Tibial nerve (tissue), 4 donors: ENCODE measurements around the gene CIROP. TPM values are rescaled to one million over a fixed set of nuclear protein-coding genes. Genes with fewer than 3 reads are reported as not detected.

Source experiments
- DNase-seq, 2 donors: peaks; one replicate each; pipeline ENCODE4 v3.0.0-alpha.2; 2019; ENCODE audit warnings: low spot score in 2 of 2
- H3K27ac ChIP-seq, 4 donors: fragments of 200-600 bp; sonication (generic) in 3 of 4; one replicate each; pipeline ENCODE4 v1.5.1; 2017 to 2019; ENCODE audit warnings: mild to moderate bottlenecking in 1 of 4
- H3K27me3 ChIP-seq, 2 donors: fragments of 200-600 bp; sonication (generic) in 1 of 2; one replicate each; pipeline versions ENCODE4 v1.5.1 to v1.6.0; 2017 to 2019
- H3K36me3 ChIP-seq, 3 donors: fragments of 200-600 bp; sonication (generic); one replicate each; pipeline ENCODE4 v1.5.1; 2018 to 2019
- H3K4me1 ChIP-seq, 4 donors: fragments of 200-600 bp; sonication (generic) in 3 of 4; one replicate each; pipeline ENCODE4 v1.5.1; 2017 to 2019
- H3K4me3 ChIP-seq, 4 donors: fragments of 200-600 bp; sonication (generic) in 3 of 4; one replicate each; pipeline ENCODE4 v1.5.1; 2017 to 2019; ENCODE audit warnings: mild to moderate bottlenecking in 1 of 4, moderate library complexity in 1 of 4
- H3K9me3 ChIP-seq, 4 donors: fragments of 200-600 bp; sonication (generic) in 3 of 4; one replicate each; pipeline ENCODE4 v1.5.1; 2017 to 2019
- CTCF ChIP-seq, 5 experiments: fragments of 200-600 bp in 3 of 5; fragments of 450-650 bp in 2 of 5; sonication (generic) in 3 of 5; IDR thresholded peaks; one replicate each; pipeline ENCODE4 v1.5.1; 2016 to 2019; ENCODE audit warnings: antibody characterized with exemption in 5 of 5, mild to moderate bottlenecking in 3 of 5, moderate library complexity in 2 of 5
- EP300 ChIP-seq, 2 donors: sonication (generic); formaldehyde crosslinking; IDR thresholded peaks; one replicate each; pipeline ENCODE4 v1.6.1; 2017; ENCODE audit warnings: antibody characterized with exemption in 2 of 2, mild to moderate bottlenecking in 1 of 2
- POLR2A ChIP-seq, 2 donors: fragments of 450-650 bp; IDR thresholded peaks; one replicate each; pipeline ENCODE4 v1.6.1; 2017; ENCODE audit warnings: antibody characterized with exemption in 2 of 2, mild to moderate bottlenecking in 2 of 2, moderate library complexity in 2 of 2
- WGBS, 2 donors: methylation state at CpG; one replicate each; pipeline ENCODE4 v1.1.5; 2018; 5-methylcytosine and 5-hydroxymethylcytosine counted together
- total RNA-seq, 4 donors: library from RNA; depleted of rRNA; stranded (reverse); fragments of >200 nt; gene quantifications; one replicate each; pipeline ENCODE4 v1.1.0, GENCODE V29; 2016

CIROP gene
- total RNA-seq, 4 donors from 2014 or later: not detected

- no peak for TF ChIP-seq POLR2A (IDR thresholded peaks at IDR 0.05)
- TF ChIP-seq CTCF (IDR thresholded peaks at IDR 0.05): no peak
- TF ChIP-seq EP300 (IDR thresholded peaks at IDR 0.05): no peak
- DNase-seq: no peak
- WGBS, 2 donors: 63 to 65% methylated on average over 4 of the region's 4 CpGs
- peak overlapping the region in 1 of 4 donors; percentile 36 for H3K27ac ChIP-seq
- no peak overlapping the region for H3K4me3 ChIP-seq
- H3K27me3 ChIP-seq: peaks cover 0 to 13% of the 10 kb centered on the region in 2 donors
- no peaks in the 10 kb centered on the region for H3K36me3 ChIP-seq
- peaks cover 0 to 13% (median 0%) of the 10 kb centered on the region in 4 donors for H3K4me1 ChIP-seq
- H3K9me3 ChIP-seq: no peaks in the 10 kb centered on the region
These were observed 9.9 kb upstream of the CIROP start for GRCh38 chr14:23114669-23115038.

GRCh38 chr14:23114120-23114458 is 9.3 kb upstream of the CIROP start:
- no peak for DNase-seq
- no peak for TF ChIP-seq CTCF (IDR thresholded peaks at IDR 0.05)
- no peak for TF ChIP-seq POLR2A (IDR thresholded peaks at IDR 0.05)
- TF ChIP-seq EP300 (IDR thresholded peaks at IDR 0.05): no peak
- peaks cover 0 to 13% of the 10 kb centered on the region in 2 donors for H3K27me3 ChIP-seq
- no peaks in the 10 kb centered on the region for H3K9me3 ChIP-seq
- H3K4me3 ChIP-seq: no peak overlapping the region
- no peak overlapping the region for H3K27ac ChIP-seq
- no peaks in the 10 kb centered on the region for H3K36me3 ChIP-seq
- 66 to 69% methylated on average over 5 of the region's 5 CpGs for WGBS, 2 donors
- peaks cover 0 to 13% (median 0%) of the 10 kb centered on the region in 4 donors for H3K4me1 ChIP-seq

- Histone ChIP-seq H3K36me3 (no peaks in the 10 kb centered on the region), H3K9me3 (no peaks in the 10 kb centered on the region), H3K27ac (no peak overlapping the region), H3K27me3 (peaks cover 0 to 11% of the 10 kb centered on the region in 2 donors), H3K4me1 (peaks cover 0 to 13% (median 0%) of the 10 kb centered on the region in 4 donors), H3K4me3 (no peak overlapping the region)
- 33 to 40% methylated on average over 9 of the region's 10 CpGs for WGBS, 2 donors
- no peak for TF ChIP-seq EP300 (IDR thresholded peaks at IDR 0.05)
- no peak for TF ChIP-seq POLR2A (IDR thresholded peaks at IDR 0.05)
- TF ChIP-seq CTCF (IDR thresholded peaks at IDR 0.05): no peak
- DNase-seq: no peak
These were observed 8.8 kb upstream of the CIROP start for GRCh38 chr14:23113431-23114119.

- no peak for TF ChIP-seq CTCF (IDR thresholded peaks at IDR 0.05)
- no peak for TF ChIP-seq EP300 (IDR thresholded peaks at IDR 0.05)
- no peak for TF ChIP-seq POLR2A (IDR thresholded peaks at IDR 0.05)
These were observed 7.8 kb upstream of the CIROP start for GRCh38 chr14:23112359-23113178.

More at GRCh38 chr14:23112359-23113178, 7.8 kb upstream of the CIROP start:
- DNase-seq: no peak
- no peaks in the 10 kb centered on the region for H3K9me3 ChIP-seq
- peaks cover 0 to 13% (median 0%) of the 10 kb centered on the region in 4 donors for H3K4me1 ChIP-seq
- H3K36me3 ChIP-seq: no peaks in the 10 kb centered on the region
- H3K4me3 ChIP-seq: no peak overlapping the region
- WGBS, 2 donors: 65 to 69% methylated on average over 12 of the region's 12 CpGs
- peaks cover 0 to 9% of the 10 kb centered on the region in 2 donors for H3K27me3 ChIP-seq
- H3K27ac ChIP-seq: no peak overlapping the region
